NCI-H2196 treated with DMSO at 0.1 percent for 48 hours (cell line): ENCODE data around the gene VAT1L.
A peak's percentile ranks its signal among the peaks of the same experiment; 100 is the strongest.

Source experiments
- DNase-seq: peaks from one replicate; lab custom pipeline; 2025; ENCODE audit not compliant: unreplicated experiment; lab: John Stamatoyannopoulos, UW

VAT1L gene

DNA sequence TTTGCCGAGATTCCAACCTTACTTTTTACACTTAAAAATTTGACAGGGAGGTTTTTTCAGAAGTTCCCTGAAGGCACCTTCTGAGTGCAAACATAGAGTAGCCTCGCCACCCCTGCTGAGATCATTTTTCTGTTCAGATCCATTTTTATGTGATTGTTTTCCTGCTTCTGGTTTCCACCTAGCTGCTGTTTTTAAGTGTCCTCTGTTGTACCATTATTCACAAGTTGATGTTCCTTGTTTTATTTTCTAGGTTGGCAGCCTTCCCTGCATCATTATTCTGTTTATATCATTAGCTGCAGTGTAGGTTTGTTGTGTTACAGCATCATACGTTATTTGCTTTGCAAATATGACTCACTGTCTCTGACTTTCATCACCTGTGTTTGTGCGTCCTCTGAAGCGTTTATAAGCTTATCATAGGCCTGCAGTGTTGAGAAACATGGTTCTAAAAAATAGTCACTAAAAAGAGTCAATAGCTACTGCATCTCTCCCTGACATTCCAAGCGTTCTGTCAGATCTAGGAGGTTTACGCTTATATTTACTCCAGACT lies 117.1 kb downstream of the VAT1L start:
- DNase-seq = no peak

DNA sequence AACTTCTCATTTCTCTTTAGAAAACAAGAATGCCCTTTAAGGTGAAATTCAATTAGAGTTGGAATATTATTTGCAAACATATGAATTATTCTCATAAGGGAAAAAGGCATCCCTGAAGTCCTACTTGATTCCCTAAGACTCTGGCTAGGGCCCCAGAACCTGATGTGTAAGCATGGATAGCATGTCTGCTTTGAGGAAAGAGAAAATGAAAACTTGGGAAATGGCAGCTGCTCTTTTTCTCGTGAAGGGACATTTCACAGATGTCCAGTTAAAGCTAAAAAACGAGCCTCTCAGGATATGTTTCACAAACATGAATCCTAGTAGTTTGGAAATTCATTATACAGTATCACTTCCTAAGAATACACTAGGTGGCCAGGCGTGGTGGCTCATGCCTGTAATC lies 121.7 kb downstream of the VAT1L start:
- no peak for DNase-seq

GRCh38 chr16:77912617-77913016 lies 124.3 kb downstream of the VAT1L start:
- DNase-seq = no peak

DNA sequence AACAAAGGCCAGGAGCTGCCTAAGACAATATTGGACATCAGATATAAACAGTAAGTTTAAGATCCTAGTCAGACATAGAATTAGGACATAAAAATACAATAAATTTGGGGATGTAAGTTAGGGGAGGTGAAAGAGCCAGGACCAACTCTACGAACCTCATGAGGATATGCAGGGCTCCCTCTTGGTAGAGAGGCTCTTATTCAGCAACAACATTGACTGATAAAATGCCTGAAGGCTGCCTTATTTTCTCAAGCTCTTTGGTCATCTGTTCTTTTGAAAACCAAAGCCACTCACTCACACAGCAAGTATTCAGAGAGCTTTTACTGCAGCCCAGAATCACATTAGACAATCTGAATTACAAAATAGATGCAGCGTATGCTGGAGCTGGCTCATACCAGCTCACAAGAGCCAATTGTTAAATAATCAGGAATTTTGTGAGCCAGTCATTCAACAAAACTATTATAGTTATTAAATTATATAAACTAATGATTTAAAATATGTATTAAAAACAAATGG lies 125.4 kb downstream of the VAT1L start:
- no peak for DNase-seq

DNA sequence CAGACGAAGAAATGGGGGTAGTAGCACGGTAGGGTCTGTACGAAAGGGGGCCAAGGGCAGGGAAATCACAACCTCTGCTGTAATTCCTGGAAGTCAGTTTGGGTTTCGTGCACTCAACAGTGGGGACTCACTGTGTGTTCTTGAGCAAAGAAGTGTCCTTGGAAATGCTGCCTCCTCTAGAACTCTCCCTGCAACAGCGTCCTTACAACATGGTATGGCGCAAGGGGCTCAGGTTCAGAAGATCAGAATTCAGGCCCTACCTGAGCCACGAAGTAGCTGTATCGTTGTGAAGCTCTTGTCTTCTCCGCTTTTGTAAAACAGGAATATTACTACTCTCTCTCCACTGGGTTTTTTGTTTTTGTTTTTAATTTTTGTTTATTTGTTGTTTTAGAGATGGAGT lies 127.7 kb downstream of the VAT1L start:
- DNase-seq = no peak

GRCh38 chr16:77917971-77918370 lies 129.6 kb downstream of the VAT1L start:
- no peak for DNase-seq

DNA sequence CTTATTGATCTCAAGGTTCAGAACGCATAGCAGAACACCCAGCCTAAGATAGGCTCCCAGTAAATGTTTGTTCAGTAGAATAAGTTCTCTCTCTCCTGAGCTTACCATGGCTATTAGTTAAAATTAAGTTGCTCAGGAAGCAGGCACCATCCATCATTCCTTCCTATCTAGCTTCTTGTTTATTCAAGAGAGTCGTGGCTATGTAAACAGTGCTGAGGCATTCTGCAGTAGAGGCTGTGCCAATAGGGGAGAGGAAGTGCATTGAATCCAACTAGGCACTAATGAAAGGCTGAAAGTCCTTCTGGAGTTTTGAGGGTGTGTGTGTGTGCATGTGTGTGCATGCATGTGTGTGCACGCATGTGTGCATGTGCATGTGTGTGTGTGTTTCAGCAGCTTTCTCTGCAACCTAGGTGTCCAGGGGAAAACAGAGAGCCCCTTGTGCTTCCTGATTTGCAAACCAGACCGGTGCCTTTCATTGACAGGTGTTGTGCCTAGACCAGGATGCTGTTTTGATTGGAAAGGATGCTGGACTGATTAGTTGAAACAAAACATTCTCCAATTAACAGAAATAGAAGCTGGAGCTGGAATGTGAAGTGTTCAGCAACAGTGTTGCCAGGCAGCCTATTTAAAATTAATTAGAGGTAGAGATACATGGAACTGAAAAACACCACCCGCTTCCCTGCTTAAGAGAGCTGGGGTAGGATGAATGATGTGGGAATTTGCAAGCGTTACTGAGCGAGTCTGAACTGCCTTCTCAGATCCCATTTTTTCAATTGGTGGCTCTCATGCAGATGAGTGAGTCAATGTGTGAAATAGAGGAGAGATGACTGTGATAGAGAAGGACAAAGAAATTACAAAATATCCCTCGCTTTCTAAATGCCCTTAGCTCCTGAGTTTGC lies 130.7 kb downstream of the VAT1L start:
- DNase-seq = no peak

DNA sequence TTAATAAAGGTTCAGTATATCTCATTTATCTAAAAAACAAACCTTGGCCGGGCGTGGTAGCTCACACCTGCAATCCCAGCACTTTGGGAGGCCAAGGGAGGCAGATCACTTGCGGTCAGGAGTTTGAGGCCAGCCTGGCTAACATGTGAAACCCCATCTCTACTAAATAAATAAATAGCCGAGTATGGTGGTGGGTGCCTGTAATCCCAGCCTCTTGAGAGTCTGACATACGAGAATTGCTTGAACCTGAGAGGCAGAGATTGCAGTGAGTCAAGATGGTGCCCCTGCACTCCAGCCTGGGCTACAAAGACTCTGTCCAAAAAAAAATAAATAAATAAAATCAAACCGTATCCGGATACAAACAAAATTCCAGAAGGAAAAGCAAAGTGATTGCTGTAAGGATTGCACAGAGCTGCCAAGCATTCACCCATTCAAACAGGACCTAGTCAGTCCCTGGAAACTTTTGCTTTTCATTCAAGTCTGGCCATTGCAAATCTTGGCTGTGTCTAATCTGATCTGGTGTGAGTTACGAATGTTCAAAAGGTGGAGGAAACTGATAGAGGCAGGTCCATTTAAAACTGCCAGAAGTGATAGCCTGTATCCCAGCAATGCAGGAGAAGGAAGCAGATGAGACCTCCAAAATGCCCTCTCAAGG lies 131.5 kb downstream of the VAT1L start:
- DNase-seq = no peak

DNA sequence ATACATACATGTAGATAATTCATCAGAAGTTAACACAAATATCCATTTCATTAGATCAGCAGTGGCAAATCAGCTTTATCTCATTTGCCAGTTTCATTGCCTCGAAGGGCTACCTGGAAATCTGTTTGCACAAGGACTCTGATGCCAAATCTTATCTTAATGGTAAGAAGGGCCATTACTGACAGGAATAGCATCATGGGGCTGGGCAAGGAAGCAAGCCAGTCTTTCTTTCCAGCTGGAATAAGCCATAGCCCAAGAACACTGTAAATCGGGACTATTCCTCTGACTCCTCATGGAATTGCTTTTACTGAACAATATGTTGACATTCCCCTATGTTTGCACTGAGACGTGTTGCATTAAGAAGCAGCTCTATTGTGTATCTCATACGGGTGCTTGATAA lies 132.6 kb downstream of the VAT1L start:
- DNase-seq = no peak

- DNase-seq = no peak
Observed at GRCh38 chr16:77922228-77922754, 133.9 kb downstream of the VAT1L start.

DNA sequence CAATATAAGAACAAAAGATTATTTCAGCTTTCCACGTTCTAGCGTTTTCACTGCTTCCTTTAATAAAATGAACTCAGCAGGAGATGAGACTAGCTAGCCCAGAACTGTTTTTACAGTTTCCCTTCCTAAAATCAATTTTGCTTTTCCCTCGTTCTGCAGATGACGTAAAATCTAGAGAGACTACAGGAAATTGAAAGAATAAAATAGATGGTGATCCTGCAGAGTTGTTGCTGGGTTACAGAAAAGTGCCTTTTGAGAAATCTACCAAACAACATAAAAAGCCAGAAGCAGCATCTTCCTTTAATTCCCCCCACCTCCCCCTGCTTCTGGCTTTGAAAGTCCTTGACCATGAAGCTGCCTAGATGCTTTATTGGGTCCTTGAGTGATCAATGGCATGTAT lies 137.2 kb downstream of the VAT1L start:
- DNase-seq = no peak

GRCh38 chr16:77928096-77928495 lies 139.7 kb downstream of the VAT1L start:
- DNase-seq = no peak

GRCh38 chr16:77929004-77929403 lies 140.6 kb downstream of the VAT1L start:
- DNase-seq = no peak

DNA sequence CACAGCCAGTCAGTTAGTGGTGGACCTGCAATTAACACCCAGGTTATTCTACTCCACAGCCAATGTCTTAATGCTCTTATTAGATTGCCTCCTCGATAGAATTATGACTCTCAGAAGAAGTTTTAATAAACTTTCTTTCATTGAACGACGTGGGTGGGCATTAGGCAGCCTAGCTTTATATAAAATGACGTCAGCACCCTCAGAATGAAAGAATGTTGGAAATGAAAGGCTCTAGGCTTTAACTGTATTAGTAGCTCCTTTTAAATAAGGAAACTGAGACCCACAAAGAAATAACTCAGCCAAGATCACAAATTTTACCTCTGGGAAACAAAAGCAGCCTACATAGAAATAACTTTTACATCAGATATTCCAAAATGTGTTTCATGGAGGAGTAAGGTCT lies 142.7 kb downstream of the VAT1L start:
- DNase-seq = no peak

DNA sequence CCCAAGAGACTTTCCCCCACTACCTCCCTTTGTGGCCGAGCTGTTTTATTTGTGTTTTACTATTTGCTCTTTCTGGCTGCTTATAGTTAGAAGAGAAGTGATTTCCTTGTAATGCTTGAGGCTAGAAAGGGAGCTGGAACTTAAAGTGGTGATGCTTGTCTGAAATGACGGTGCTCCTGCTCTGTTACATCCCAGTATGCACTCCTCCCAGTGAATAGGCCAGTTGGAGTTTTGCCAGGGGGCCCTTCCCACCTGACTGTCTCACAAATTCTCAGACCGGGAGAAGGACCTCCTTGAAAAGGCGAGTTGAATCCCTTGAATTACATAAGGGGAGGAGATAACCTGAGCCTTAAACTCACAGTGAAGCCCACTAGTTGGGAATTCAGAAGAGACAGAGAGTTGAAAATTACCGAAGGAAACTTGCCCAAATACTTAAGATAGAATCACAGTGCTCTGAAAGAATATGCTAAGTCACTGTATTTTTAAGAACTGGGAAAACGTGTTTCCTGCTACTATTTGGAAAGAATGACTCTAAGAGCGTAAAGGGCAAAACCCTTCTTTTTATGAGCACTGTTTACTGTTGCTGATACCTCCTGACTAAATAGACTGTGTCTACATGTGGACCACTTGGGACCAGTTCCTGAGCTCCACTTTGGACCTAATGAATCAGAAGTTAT lies 149.2 kb downstream of the VAT1L start:
- no peak for DNase-seq

DNA sequence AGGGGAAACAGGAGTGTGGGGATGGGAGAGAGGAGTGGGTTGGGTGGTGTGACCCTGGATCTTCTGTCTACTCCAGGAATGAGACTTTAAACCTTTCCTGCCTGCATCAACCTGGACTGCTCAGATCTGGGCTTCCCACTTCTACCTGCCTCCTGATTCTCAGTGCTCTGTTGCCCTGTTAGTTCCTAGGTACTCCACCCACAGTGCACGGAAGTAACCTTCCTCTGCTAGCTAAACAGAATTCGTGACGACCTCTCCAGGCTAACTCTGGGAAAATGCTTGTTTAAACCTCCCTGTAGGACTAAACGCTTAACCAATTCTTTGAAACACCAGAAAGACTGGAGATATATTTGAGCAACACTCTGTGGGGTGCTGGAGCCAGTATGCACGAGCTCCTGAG lies 150.5 kb downstream of the VAT1L start:
- DNase-seq = no peak

DNA sequence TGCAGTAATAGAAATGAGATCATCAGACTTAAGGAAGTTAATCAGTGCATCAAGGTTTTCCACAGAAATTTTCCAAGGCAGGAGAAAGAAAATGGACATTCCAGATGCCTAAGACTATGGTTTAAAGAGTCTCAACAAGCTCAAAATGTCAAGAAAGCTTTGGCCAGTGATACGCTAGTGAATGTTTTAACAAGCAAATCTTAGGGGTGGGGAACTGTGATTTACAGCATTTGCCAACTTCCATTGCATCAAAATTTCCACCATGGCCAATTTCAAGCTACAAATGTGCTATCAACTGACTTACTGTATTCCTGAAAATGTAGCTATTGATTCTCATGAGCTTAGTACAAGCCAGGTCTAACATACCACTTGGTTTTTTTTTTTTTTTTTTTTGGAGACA lies 151.6 kb downstream of the VAT1L start:
- no peak for DNase-seq

- DNase-seq = peak; percentile 51
Observed at GRCh38 chr16:77943801-77944200, 155.4 kb downstream of the VAT1L start.

- DNase-seq = no peak
Observed at GRCh38 chr16:77944631-77945030, 156.3 kb downstream of the VAT1L start.

GRCh38 chr16:77945126-77945525 lies 156.8 kb downstream of the VAT1L start:
- no peak for DNase-seq

DNA sequence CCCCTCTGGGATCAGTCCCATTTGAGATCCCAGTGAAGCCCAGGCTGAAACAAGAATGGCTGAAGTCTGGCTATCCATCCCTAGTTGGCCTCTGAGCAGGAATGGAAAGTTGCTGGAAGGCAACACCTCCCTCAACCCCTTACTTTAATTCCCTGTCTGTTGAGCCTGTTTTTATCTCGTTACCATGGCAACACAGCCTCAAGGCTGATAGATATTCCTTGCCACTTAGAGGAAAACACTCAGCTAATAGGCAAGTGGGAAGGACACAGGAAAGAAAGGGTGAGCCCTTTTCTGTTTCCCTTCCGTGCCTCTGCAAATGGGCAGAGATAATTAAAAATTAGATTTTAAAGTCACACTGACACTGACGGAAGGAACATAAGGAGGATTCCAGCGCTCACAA lies 158.5 kb downstream of the VAT1L start:
- no peak for DNase-seq
